ENCODE results near the gene DACT3.

DACT3 gene

GRCh38 chr19:46598372-46598917, 62.5 kb downstream of the DACT3 start:
- no peak for DNase-seq (ENCODE audit: low read depth in 3 of 3)

All from stimulated activated CD4-positive, alpha-beta T cell treated with anti-CD3 and anti-CD28 coated beads, TNF-alpha, amount 100 ng/mL, for 4 hours (primary cell).